GM23338 (cell line): ENCODE data around the gene STARD3. TPM values are rescaled to one million over a fixed set of nuclear protein-coding genes. Genes with fewer than 3 reads are reported as not detected.

Experiments
- ATAC-seq: fragments of 200-7000 bp; cut with Tn5 transposase; 3 replicates; pipeline ENCODE4 v1.9.1; 2020
- DNase-seq: peaks from one replicate; pipeline ENCODE4 v3.0.0-alpha.2; 2015; ENCODE audit warnings: low spot score
- H2AFZ ChIP-seq: fragments of 200-600 bp; sonication (generic); 2 replicates; pipeline ENCODE4 v1.8.0; 2016; ENCODE audit warnings: antibody characterized with exemption, mild to moderate bottlenecking, moderate library complexity
- H3F3A ChIP-seq: fragments of 200-600 bp; sonication (generic); replicated peaks from 2 replicates; pipeline ENCODE4 v1.8.0; 2017; ENCODE audit warnings: antibody characterized with exemption, mixed run types, low read depth
- H3K27ac ChIP-seq: fragments of 200-600 bp; sonication (generic); 2 replicates; pipeline ENCODE4 v1.6.1; 2016; ENCODE audit warnings: low read depth
- H3K27me3 ChIP-seq: fragments of 200-600 bp; sonication (generic); 2 replicates; pipeline ENCODE4 v1.8.0; 2016; ENCODE audit warnings: mild to moderate bottlenecking, mixed run types, moderate library complexity; ENCODE audit not compliant: insufficient read depth
- H3K36me3 ChIP-seq: fragments of 200-600 bp; sonication (generic); 2 replicates; pipeline ENCODE4 v1.8.0; 2016; ENCODE audit warnings: mild to moderate bottlenecking; ENCODE audit not compliant: insufficient read depth
- H3K4me1 ChIP-seq: fragments of 200-600 bp; sonication (generic); 2 replicates; pipeline ENCODE4 v1.8.0; 2016; ENCODE audit warnings: mild to moderate bottlenecking, moderate library complexity; ENCODE audit not compliant: insufficient read depth
- H3K4me2 ChIP-seq: fragments of 200-600 bp; sonication (generic); 2 replicates; pipeline ENCODE4 v1.7.1; 2017; ENCODE audit warnings: mixed run types
- H3K4me3 ChIP-seq: fragments of 200-600 bp; sonication (generic); 2 replicates; pipeline ENCODE4 v1.6.1; 2016; ENCODE audit warnings: mixed run types
- H3K79me2 ChIP-seq: fragments of 200-600 bp; sonication (generic); replicated peaks from 2 replicates; pipeline ENCODE4 v1.8.0; 2017; ENCODE audit warnings: mild to moderate bottlenecking; ENCODE audit not compliant: insufficient read depth
- H3K9me2 ChIP-seq: fragments of 200-600 bp; sonication (generic); 2 replicates; pipeline ENCODE4 v1.8.0; 2017; ENCODE audit not compliant: insufficient read depth
- H4K20me1 ChIP-seq: fragments of 200-600 bp; sonication (generic); replicated peaks from 2 replicates; pipeline ENCODE4 v1.8.0; 2017; ENCODE audit warnings: mild to moderate bottlenecking; ENCODE audit not compliant: insufficient read depth
- H3K27ac Mint-ChIP-seq: 2 replicates; pipeline ENCODE4 v1.8.0; 2020; ENCODE audit warnings: inconsistent platforms, mild to moderate bottlenecking, moderate library complexity, mixed read lengths
- H3K27me3 Mint-ChIP-seq: 3 replicates; pipeline ENCODE4 v1.8.0; 2022; ENCODE audit warnings: low read depth, mild to moderate bottlenecking, moderate library complexity, mixed read lengths, inconsistent platforms; ENCODE audit not compliant: insufficient read depth, poor library complexity
- H3K36me3 Mint-ChIP-seq: 3 replicates; pipeline ENCODE4 v1.8.0; 2021; ENCODE audit warnings: low read depth, mild to moderate bottlenecking, inconsistent platforms, moderate library complexity, mixed read lengths
- H3K4me1 Mint-ChIP-seq: 3 replicates; pipeline ENCODE4 v1.8.0; 2020; ENCODE audit warnings: mild to moderate bottlenecking, inconsistent platforms, mixed read lengths
- H3K4me3 Mint-ChIP-seq: 3 replicates; pipeline ENCODE4 v1.8.0; 2021; ENCODE audit warnings: moderate library complexity, mild to moderate bottlenecking, inconsistent platforms, mixed read lengths
- H3K9me3 Mint-ChIP-seq: 3 replicates; pipeline ENCODE4 v1.8.0; 2020; ENCODE audit warnings: moderate library complexity, mild to moderate bottlenecking, inconsistent platforms, mixed read lengths
- CREB1 ChIP-seq: fragments of 250-450 bp; sonication (Bioruptor Pico); IDR thresholded peaks from 2 replicates; pipeline ENCODE4 v1.5.0; 2020; ENCODE audit warnings: low read depth, mild to moderate bottlenecking, moderate library complexity
- CTCF ChIP-seq, 2 experiments: fragments of 200-600 bp in 1 of 2; sonication (generic) in 1 of 2; conservative IDR thresholded peaks; 2 replicates each; pipeline versions ENCODE4 v1.5.1 to v1.6.1; 2016 to 2017; ENCODE audit warnings: antibody characterized with exemption in 2 of 2, low read depth in 2 of 2, mild to moderate bottlenecking in 2 of 2, moderate library complexity in 1 of 2
- EZH2 ChIP-seq: fragments of 200-600 bp; sonication (generic); IDR thresholded peaks from one replicate; pipeline ENCODE4 v1.8.0; 2017; ENCODE audit warnings: antibody characterized with exemption, mild to moderate bottlenecking, low read depth; ENCODE audit not compliant: unreplicated experiment
- JUNB ChIP-seq: IDR thresholded peaks from one replicate; pipeline ENCODE4 v1.6.1; 2016; ENCODE audit warnings: antibody characterized with exemption; ENCODE audit not compliant: unreplicated experiment
- STAT1 ChIP-seq: IDR thresholded peaks from one replicate; pipeline ENCODE4 v1.6.1; 2016; ENCODE audit warnings: antibody characterized with exemption; ENCODE audit not compliant: unreplicated experiment
- polyA plus RNA-seq: library from polyadenylated mRNA; unstranded; fragments of >200 nt; fragmentation: Nextera tagmentation; extraction: Ambion mirVana; gene quantifications from 2 replicates; pipeline ENCODE4 v1.2.1, GENCODE V29; 2016
- total RNA-seq: library from RNA; depleted of rRNA; stranded (reverse); fragments of >200 nt; shearing (Covaris generic); gene quantifications from 2 replicates; pipeline ENCODE4 v1.2.3, GENCODE V29; 2014
- TF ChIP-seq, protein P1 (sequence below): fragments of 250-450 bp; sonication (Bioruptor Pico); IDR thresholded peaks from 2 replicates; pipeline ENCODE4 v1.5.0; 2020; ENCODE audit warnings: mild to moderate bottlenecking, moderate library complexity

Gene STARD3
- total and polyA plus RNA-seq, 2 experiments from 2014 or later, result 26.4 to 53.3 TPM

GRCh38 chr17:39652587-39653315 lies 15.8 kb downstream of the STARD3 start (continued):
- TF ChIP-seq, protein P1, sequence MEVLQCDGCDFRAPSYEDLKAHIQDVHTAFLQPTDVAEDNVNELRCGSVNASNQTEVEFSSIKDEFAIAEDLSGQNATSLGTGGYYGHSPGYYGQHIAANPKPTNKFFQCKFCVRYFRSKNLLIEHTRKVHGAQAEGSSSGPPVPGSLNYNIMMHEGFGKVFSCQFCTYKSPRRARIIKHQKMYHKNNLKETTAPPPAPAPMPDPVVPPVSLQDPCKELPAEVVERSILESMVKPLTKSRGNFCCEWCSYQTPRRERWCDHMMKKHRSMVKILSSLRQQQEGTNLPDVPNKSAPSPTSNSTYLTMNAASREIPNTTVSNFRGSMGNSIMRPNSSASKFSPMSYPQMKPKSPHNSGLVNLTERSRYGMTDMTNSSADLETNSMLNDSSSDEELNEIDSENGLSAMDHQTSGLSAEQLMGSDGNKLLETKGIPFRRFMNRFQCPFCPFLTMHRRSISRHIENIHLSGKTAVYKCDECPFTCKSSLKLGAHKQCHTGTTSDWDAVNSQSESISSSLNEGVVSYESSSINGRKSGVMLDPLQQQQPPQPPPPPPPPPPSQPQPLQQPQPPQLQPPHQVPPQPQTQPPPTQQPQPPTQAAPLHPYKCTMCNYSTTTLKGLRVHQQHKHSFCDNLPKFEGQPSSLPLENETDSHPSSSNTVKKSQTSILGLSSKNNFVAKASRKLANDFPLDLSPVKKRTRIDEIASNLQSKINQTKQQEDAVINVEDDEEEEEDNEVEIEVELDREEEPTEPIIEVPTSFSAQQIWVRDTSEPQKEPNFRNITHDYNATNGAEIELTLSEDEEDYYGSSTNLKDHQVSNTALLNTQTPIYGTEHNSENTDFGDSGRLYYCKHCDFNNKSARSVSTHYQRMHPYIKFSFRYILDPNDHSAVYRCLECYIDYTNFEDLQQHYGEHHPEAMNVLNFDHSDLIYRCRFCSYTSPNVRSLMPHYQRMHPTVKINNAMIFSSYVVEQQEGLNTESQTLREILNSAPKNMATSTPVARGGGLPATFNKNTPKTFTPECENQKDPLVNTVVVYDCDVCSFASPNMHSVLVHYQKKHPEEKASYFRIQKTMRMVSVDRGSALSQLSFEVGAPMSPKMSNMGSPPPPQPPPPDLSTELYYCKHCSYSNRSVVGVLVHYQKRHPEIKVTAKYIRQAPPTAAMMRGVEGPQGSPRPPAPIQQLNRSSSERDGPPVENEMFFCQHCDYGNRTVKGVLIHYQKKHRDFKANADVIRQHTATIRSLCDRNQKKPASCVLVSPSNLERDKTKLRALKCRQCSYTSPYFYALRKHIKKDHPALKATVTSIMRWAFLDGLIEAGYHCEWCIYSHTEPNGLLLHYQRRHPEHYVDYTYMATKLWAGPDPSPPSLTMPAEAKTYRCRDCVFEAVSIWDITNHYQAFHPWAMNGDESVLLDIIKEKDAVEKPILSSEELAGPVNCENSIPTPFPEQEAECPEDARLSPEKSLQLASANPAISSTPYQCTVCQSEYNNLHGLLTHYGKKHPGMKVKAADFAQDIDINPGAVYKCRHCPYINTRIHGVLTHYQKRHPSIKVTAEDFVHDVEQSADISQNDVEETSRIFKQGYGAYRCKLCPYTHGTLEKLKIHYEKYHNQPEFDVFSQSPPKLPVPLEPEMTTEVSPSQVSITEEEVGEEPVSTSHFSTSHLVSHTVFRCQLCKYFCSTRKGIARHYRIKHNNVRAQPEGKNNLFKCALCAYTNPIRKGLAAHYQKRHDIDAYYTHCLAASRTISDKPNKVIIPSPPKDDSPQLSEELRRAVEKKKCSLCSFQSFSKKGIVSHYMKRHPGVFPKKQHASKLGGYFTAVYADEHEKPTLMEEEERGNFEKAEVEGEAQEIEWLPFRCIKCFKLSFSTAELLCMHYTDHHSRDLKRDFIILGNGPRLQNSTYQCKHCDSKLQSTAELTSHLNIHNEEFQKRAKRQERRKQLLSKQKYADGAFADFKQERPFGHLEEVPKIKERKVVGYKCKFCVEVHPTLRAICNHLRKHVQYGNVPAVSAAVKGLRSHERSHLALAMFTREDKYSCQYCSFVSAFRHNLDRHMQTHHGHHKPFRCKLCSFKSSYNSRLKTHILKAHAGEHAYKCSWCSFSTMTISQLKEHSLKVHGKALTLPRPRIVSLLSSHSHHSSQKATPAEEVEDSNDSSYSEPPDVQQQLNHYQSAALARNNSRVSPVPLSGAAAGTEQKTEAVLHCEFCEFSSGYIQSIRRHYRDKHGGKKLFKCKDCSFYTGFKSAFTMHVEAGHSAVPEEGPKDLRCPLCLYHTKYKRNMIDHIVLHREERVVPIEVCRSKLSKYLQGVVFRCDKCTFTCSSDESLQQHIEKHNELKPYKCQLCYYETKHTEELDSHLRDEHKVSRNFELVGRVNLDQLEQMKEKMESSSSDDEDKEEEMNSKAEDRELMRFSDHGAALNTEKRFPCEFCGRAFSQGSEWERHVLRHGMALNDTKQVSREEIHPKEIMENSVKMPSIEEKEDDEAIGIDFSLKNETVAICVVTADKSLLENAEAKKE (CRISPR knock-in tag), result 0 out of 2 replicates have a peak, but pooled peaks have one; percentile 27
- no peak for TF ChIP-seq EZH2
- no peak for TF ChIP-seq CREB1 (CRISPR knock-in tag)

- Histone ChIP-seq H4K20me1 (peaks cover 10% of the 10 kb centered on the region), H3K4me1 (peaks cover 18% of the 10 kb centered on the region), H3K27me3 (no peaks in the 10 kb centered on the region), H3K4me2 (peak overlapping the region; percentile 43; the same call in 1 of the 2 replicates), H3K36me3 (no peaks in the 10 kb centered on the region), H3F3A (peaks cover 13% of the 10 kb centered on the region; the same call in 1 of the 2 replicates), H3K79me2 (peaks cover 8% of the 10 kb centered on the region; the same call in 1 of the 2 replicates), H2AFZ (no peak overlapping the region), H3K9me2 (no peaks in the 10 kb centered on the region), H3K4me3 (no peak overlapping the region), H3K27ac (0 out of 2 replicates have a peak overlapping the region, but pooled peaks have one; percentile 55)
- Mint-ChIP-seq H3K4me3 (no peak overlapping the region; the same call in 2 of the 3 replicates), H3K27ac (no peak overlapping the region), H3K9me3 (no peaks in the 10 kb centered on the region; the same call in 2 of the 3 replicates), H3K4me1 (peaks cover 58% of the 10 kb centered on the region), H3K36me3 (peaks cover 10% of the 10 kb centered on the region), H3K27me3 (peaks cover 18% of the 10 kb centered on the region)
- ATAC-seq (peak; percentile 9), DNase-seq (no peak)
- no peak for TF ChIP-seq JUNB
- TF ChIP-seq, protein P1 (CRISPR knock-in tag), result no peak
- no peak for TF ChIP-seq CTCF (conservative IDR thresholded peaks at IDR 0.05; ENCODE audit: low read depth in 2 of 2)
- TF ChIP-seq CREB1 (CRISPR knock-in tag), result no peak
- no peak for TF ChIP-seq STAT1
Measured at GRCh38 chr17:39653316-39653661, 16.3 kb downstream of the STARD3 start.
